GM19025 (cell line): ENCODE data around the gene INPP5D.
"Not testable (repeated sequence)": the region's sequence is repeated elsewhere in the genome, so short reads cannot be mapped to it uniquely, and the experiment has no call there.

Experiments
- ATAC-seq: cut with Tn5 transposase; IDR thresholded peaks from one replicate; pipeline ENCODE4 v1.9.1; 2021; ENCODE audit warnings: mild to moderate bottlenecking, low read depth, moderate library complexity; ENCODE audit not compliant: unreplicated experiment

INPP5D gene

GRCh38 chr2:233112776-233113452 is 52.8 kb downstream of the INPP5D start:
- ATAC-seq = no peak

- ATAC-seq = no peak
These were observed 54.3 kb downstream of the INPP5D start for GRCh38 chr2:233114421-233114861.

DNA sequence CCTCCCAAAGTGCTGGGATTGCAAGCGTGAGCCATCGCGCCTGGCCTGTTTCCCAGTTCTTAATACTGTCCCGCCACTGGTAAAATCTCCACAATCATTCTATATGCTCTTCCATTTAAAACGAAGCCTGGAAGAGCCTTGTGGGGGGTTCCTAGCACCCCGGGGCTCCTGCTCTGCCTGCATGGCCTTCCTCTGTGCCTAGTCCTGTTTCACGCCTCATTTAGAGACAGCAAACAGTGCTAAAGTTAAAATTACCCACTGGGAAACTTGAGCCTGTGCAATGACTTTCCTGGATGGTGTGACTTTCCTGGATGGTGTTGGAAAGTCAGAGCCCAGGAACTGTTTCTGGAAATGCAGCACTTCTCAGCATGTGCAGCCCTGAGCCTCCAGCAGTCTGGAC is 55.0 kb downstream of the INPP5D start:
- ATAC-seq = no peak

- ATAC-seq = no peak
These were observed 55.6 kb downstream of the INPP5D start for GRCh38 chr2:233115741-233116140.

- no peak for ATAC-seq
These were observed 56.8 kb downstream of the INPP5D start for GRCh38 chr2:233116946-233117345.

DNA sequence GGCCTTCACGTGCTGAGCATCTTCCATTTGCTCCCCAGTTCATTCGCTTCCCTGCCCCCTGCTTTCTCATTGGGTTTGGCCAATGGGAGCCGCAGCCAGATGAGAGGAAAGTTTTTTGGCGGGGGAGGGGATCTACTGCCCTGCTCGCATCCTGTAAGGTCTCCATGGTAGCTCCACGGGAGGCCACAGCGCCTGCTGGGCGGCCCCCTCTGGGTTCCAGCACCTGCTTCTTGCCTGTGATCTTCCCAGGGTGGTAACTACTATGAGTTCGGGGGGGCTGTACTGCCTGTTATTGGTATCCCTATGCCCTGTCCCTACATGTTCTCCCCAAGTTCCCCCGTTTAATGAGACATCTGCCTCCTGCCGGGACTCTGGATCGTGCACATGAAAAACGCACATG is 57.2 kb downstream of the INPP5D start:
- no peak for ATAC-seq

DNA sequence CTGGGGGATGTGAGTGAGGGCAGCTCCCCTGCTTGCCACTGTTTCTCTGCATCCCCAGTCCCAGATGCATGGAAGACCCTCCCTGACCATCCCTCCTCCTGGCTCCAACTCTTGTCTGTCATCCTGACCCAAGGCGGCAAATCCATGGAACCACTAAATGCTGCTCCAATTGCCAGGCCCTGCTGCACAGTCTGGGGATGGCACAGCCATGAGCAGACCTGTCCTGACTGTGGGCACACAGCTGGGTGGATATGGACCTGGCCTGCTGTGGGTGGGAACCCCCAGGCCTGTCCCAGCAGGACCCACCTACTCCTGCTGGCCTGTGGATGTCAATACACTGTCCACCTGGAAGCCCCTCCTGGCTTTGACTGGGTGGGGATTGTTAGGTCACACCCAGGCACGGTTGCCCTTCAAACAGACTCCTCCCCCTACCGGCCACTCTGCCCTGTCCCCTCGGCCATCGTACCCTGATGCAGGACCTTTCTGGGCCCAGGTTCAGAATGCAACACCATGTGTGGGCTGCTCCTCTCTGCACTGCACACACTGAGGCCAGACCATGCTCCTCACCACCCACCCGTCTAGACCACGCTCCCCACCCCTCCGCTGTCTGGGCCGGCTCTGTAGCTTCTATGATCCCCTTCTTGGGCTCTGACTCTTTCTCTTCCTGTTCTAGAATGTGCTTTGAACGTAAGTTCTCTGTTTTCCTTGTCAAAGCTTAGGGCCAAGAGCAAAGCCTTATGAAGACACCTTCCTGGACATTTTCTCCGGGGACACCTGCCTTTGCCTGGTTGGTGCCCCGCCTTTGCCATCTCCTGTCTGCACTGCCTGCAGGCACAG is 57.9 kb downstream of the INPP5D start:
- no peak for ATAC-seq

- no peak for ATAC-seq
These were observed 58.5 kb downstream of the INPP5D start for GRCh38 chr2:233118648-233119000.

DNA sequence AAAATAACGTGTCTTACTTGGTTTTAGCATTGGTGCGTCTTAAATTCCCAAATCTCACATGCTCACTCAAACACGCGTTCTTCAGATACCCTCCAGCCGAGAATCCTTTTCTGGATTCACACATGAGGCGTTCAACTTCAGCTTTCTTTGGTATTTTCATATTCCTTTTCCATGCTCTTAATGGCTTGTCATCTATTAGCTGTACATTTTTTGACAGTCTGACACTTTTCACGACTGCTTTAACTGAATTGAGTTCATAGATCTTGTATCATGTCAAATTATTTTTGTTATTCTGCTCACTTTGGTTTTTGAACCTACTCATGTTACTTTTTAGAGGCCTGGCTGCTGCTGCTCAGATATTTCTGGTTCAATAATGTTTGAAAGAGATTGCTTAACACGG is 59.0 kb downstream of the INPP5D start:
- no peak for ATAC-seq

- no peak for ATAC-seq
These were observed 59.7 kb downstream of the INPP5D start for GRCh38 chr2:233119806-233120205.

DNA sequence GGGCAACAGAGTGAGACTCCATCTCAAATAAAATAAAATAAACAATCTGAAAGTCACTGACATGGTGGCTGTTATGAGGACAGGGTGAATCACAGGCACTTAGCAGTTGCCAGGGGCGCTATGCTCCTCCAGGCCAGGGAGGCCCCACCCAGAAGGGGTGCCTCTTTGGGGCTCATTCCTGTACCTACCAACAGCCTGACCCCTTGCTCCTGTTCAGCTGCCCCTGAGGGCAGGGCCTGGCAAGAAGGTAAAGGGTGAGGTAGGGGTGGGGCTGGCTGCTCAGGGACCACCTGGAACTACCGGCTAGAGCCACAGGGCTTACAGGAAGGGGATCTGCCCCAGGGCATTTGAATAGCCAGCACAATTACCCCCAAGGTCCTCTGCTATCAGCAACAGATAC is 60.3 kb downstream of the INPP5D start:
- ATAC-seq = no peak

GRCh38 chr2:233121856-233122255 is 61.7 kb downstream of the INPP5D start:
- ATAC-seq = no peak

GRCh38 chr2:233122541-233122940 is 62.4 kb downstream of the INPP5D start:
- ATAC-seq = no peak

- not testable (repeated sequence) for ATAC-seq
These were observed 63.4 kb downstream of the INPP5D start for GRCh38 chr2:233123576-233123975.

- ATAC-seq = peak; percentile 80
These were observed 64.4 kb downstream of the INPP5D start for GRCh38 chr2:233124421-233125080.

DNA sequence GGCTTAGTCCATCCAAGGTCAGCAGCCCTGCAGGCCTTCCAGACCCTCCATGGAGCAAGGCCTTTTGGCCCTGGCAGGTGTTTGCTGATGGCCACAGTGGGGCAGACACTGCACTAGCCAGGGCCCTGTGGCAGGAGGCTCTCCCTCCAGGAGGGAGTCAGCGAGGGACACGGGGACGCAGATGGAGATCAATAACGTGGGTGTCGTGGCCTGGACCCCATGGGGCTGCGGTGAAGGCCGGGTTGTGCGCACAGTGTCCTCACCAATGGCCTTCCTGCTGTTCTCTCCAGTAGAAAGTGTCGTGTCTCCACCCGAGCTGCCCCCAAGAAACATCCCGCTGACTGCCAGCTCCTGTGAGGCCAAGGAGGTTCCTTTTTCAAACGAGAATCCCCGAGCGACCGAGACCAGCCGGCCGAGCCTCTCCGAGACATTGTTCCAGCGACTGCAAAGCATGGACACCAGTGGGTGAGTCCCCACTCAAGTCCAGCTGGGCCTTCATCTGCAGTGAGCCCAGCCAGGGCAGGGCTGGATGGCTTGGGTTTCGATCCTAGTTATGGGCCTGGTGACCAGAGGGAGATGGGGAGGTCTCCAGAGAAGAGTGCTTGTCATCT is 65.4 kb downstream of the INPP5D start:
- no peak for ATAC-seq

DNA sequence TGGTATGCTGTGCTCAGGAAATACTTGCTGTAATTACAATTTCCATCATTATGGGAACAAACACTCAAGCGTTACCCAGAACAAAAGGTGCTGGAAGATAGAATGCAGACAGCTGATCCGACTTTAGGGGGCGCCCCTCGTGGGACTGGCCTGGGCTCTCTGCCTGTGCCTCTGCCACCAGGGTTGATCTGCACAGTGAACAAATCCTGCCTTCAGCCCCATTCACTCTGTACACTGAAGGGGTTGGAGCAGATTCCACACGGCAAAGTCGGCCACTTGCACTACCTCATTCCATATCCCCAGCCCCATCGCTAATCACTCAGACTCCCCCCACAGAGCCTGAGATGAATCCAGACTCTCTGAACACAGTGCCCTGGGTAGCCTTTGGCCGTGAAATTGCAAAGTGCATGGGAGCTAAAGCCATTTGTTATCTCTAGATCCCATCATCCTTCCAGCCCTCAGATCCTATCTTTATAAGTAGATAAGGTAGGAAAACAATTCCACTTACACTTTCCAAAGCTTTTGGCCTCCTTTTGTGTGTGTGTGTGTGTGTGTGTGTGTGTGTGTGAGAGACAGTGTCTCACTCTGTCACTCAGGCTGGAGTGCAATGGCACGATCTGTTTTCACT is 69.3 kb downstream of the INPP5D start:
- no peak for ATAC-seq

DNA sequence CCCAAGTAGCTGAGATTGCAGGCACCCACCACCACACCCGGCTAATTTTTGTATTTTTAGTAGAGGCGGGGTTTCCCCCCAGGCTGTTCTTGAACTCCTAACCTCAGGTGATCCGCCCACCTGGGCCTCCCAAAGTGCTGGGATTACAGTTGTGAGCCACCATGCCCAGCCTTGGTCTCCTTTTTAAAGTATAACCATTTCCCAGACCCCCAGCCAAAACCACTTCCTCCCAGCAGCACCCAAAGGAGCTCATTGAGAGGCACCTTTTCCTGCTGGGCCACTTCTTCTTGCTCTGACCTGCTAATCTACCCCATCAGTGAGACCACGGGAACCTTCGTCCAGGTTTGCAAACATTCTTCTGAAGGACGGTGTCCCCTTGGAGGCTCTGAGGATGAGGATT is 69.9 kb downstream of the INPP5D start:
- ATAC-seq = no peak

GRCh38 chr2:233130481-233131020 is 70.4 kb downstream of the INPP5D start:
- no peak for ATAC-seq

- ATAC-seq = no peak
These were observed 72.0 kb downstream of the INPP5D start for GRCh38 chr2:233131936-233132720.
